Effector memory CD4-positive, alpha-beta T cell (primary cell): ENCODE data around the gene KDM6A.

ENCODE experiments used
- DNase-seq, 3 donors: peaks; one replicate each; pipeline ENCODE4 v3.0.0-alpha.2; 2020
- H3K27ac ChIP-seq: 2 replicates; pipeline ENCODE4 v1.7.0; 2013; ENCODE audit warnings: mild to moderate bottlenecking, low read length, moderate library complexity; ENCODE audit not compliant: insufficient read depth, poor library complexity, severe bottlenecking
- H3K27me3 ChIP-seq: replicated peaks from 2 replicates; pipeline ENCODE4 v1.7.0; 2013; ENCODE audit warnings: mild to moderate bottlenecking, low read length; ENCODE audit not compliant: insufficient read depth, control insufficient read depth, poor library complexity, severe bottlenecking
- H3K36me3 ChIP-seq: 2 replicates; pipeline ENCODE4 v1.7.0; 2013; ENCODE audit warnings: mild to moderate bottlenecking, low read length, moderate library complexity; ENCODE audit not compliant: control insufficient read depth, insufficient read depth
- H3K4me1 ChIP-seq: 2 replicates; pipeline ENCODE4 v1.7.0; 2013; ENCODE audit warnings: low read length, mild to moderate bottlenecking; ENCODE audit not compliant: control insufficient read depth, insufficient read depth, poor library complexity, severe bottlenecking
- H3K4me3 ChIP-seq: 2 replicates; pipeline ENCODE4 v1.7.0; 2013; ENCODE audit warnings: low read length, low read depth, mild to moderate bottlenecking; ENCODE audit not compliant: insufficient read depth, poor library complexity, severe bottlenecking
- H3K9me3 ChIP-seq: 2 replicates; pipeline ENCODE4 v1.7.0; 2013; ENCODE audit warnings: mild to moderate bottlenecking, low read length, moderate library complexity; ENCODE audit not compliant: control insufficient read depth

Gene KDM6A

DNA sequence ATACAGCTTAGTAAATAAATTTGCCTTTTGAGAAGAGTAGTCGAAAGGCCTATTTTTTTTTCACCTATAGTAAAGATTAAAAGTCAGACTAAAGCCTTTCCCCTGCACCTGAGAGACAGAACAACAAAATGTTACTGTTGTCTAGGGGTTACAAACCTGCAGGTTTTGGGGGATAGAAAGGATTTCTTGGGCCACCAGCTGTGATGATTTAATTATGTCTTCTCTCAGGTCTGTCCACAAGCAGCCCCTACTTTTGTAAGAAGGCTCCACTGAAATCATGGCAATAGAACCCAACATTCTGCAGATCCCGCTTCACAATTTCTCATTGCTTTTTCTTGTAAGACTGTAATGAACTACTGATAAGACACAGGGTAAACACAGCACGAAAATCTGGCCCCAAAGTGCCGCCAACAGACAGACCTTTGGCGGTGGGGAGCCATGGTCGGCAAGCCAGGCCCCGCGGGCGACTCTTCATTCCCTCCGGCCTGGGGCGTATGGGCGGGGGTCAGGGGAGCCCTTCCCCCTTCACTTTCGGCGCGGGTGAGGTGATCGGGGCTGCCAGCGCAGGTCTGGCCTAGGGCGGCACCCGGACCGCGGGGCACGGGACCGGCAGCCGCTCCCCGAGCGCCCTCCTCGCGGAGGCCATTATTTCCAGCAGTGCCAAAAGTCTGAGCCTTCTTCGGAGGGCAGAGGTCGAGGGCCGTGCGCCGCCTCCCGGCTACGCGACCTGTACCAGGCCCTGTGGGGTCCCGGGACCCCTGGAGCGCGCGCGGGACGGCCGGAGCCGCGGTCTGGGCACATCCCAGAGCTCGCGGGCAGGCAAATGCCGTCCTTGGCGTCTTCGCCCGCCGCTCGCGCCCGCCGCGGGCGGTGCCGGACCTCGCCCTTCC lies 812 bp upstream of the KDM6A start:
- Histone ChIP-seq H3K27ac (peak overlapping the region; percentile 88), H3K4me1 (no peaks in the 10 kb centered on the region), H3K4me3 (peak overlapping the region; percentile 92), H3K36me3 (no peaks in the 10 kb centered on the region), H3K27me3 (no peaks in the 10 kb centered on the region), H3K9me3 (no peaks in the 10 kb centered on the region)
- peak in 1 of 3 donors; percentile 1 for DNase-seq

DNA sequence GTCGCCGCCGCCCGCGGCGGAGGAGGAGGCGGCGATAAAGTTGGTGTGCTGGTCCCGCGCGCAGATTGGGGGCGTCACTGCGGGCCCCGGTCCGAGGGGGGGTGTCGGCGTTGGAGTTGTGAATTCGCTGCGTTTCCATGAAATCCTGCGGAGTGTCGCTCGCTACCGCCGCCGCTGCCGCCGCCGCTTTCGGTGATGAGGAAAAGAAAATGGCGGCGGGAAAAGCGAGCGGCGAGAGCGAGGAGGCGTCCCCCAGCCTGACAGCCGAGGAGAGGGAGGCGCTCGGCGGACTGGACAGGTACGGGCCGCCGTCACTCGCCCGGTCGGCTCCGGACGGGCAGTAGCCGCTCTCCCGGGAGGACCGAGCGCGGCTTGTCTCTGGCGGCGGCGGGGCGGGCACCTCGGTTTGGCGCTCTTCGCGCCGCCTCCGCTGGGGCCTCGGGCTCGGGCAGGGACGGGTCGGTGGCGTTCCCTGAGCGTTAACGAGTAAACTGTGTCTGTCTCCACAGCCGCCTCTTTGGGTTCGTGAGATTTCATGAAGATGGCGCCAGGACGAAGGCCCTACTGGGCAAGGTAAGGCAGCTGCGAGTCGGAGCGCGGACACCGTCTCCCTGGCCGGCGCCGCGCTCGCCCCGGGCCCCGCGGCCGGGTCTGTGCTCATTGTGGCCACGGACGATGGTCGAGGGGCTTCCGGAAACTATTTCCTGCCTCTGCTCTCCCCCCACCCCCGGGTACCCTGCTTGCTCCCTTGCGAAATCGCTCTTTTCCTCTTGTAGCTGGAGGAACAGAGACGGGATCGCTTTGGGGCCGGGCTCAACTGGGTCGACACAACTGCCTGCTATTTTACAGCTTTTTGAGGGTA lies 658 bp downstream of the KDM6A start:
- Histone ChIP-seq H3K4me3 (peak overlapping the region; percentile 92), H3K9me3 (no peaks in the 10 kb centered on the region), H3K27ac (peak overlapping the region; percentile 88), H3K36me3 (no peaks in the 10 kb centered on the region), H3K4me1 (no peaks in the 10 kb centered on the region), H3K27me3 (no peaks in the 10 kb centered on the region)
- DNase-seq, result peak; percentile 4 to 46 (median 40)

DNA sequence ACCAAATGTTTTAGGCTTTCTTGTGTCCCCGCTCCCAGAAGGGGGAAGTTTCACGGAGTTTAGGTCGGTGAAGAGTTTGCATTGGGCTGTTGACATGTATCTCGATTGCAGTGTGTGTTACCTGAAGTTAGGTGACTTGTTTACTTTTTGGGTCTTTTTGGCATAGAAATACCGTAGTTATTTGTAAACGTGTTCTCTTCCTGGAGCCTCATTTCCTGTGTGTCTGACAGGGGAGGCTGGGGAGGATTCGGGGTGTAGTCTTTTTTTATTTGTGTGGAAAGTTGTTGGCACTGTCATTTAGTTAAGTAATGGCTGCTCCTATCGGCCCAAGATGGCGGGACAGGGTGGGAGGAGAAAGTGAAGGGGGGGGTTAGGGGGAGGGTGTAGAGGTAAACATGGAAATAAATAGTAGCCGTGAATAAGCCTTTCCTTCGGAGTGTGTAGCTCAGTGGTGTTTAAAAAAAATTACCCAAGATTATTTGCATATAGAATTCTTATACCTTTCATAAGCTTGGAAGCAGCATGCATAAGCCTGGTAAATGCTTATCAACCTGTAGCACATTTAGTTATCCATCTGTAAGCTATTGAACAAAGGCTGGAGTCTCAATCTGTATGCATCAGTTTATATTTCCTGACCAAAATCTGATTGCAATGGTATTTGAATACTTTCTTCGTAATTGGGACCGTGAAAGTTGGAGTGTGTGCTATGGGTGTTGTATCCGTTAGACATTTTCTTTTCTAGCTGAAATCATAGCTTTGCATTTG lies 1.6 kb downstream of the KDM6A start:
- H3K27ac ChIP-seq, result peak overlapping the region; percentile 88
- peak overlapping the region; percentile 92 for H3K4me3 ChIP-seq
- no peaks in the 10 kb centered on the region for H3K4me1 ChIP-seq
- no peaks in the 10 kb centered on the region for H3K9me3 ChIP-seq
- peak; percentile 5 to 30 (median 26) for DNase-seq
- H3K27me3 ChIP-seq, result no peaks in the 10 kb centered on the region
- H3K36me3 ChIP-seq, result no peaks in the 10 kb centered on the region

DNA sequence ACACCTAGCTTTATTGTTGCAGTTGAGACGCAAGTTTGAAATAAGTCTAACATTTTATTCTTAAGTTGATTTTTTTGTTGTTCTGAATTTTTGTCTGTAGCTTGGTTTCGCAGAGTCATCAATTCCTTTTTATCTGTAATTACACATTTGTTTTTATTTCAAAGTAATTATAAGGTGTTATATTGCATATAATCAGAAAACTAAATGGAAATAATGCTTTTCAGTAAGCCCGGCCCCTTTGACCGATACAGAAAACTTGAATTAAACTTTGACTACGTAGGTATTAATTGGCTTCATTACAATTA lies 2.1 kb downstream of the KDM6A start:
- no peaks in the 10 kb centered on the region for H3K27me3 ChIP-seq
- H3K27ac ChIP-seq, result peak overlapping the region; percentile 88
- no peaks in the 10 kb centered on the region for H3K9me3 ChIP-seq

DNA sequence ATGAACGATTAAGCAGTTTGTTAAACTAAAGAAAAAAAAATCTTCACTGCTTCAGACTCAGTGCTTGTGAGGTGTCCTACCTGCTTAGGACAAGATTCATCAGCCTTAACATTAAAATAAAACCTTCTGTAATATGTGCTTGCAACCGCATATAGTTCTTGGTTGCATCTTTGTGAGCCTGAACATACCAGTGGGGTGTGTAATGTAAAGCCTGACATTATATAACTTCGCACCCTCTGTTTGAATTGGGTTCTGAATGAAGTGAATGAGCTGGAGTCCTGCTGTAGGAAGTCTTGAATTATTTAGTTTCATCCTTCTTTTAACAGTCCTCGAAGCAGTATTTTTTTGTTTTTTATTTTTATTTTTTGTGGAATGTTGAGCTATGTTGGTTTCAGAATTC lies 3.1 kb downstream of the KDM6A start:
- no peak for DNase-seq
- H3K36me3 ChIP-seq, result no peaks in the 10 kb centered on the region
- H3K4me1 ChIP-seq, result no peaks in the 10 kb centered on the region
- no peak overlapping the region for H3K27ac ChIP-seq
- no peaks in the 10 kb centered on the region for H3K27me3 ChIP-seq
- no peaks in the 10 kb centered on the region for H3K9me3 ChIP-seq
- H3K4me3 ChIP-seq, result peak overlapping the region; percentile 29

More for the DNA sequence above, 2.1 kb downstream of the KDM6A start:
- no peaks in the 10 kb centered on the region for H3K4me1 ChIP-seq
- no peak for DNase-seq
- peak overlapping the region; percentile 92 for H3K4me3 ChIP-seq
- no peaks in the 10 kb centered on the region for H3K36me3 ChIP-seq

DNA sequence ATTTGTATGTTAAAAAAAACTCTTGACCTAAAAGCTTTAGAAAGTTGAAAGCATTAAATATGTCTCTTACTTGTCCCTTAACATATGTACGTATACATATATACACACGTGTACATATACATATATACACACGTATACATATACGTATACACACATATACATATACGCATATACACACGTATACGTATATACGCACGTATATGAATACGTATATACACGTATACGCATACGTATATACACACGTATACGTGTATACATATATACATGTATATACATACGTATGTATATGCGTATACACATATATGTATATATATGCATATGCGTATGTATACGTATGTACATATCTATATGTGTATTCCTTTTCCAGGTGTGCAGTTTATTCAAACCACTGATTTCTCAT lies 3.8 kb downstream of the KDM6A start:
- Histone ChIP-seq H3K4me3 (no peak overlapping the region), H3K9me3 (no peaks in the 10 kb centered on the region), H3K36me3 (no peaks in the 10 kb centered on the region), H3K4me1 (no peaks in the 10 kb centered on the region), H3K27ac (no peak overlapping the region), H3K27me3 (no peaks in the 10 kb centered on the region)
- no peak for DNase-seq

DNA sequence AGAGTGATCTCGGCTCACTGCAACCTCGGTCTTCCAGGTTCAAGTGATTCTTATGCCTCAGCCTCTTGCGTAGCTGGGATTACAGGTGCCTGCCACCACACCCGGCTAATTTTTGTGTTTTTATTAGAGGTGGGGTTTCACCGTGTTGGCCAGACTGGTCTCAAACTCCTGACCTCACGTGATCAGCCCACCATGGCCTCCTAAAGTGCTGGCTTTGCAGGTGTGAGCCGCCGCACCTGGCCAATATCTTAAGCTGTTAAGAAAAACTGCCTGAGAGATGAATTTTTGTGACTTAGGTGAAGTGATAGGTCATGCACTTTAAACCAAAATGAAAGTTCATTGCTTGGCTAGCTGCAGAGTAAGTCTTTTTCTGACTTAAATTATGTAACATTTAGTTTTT lies 5.8 kb downstream of the KDM6A start:
- Histone ChIP-seq H3K36me3 (no peaks in the 10 kb centered on the region), H3K27me3 (no peaks in the 10 kb centered on the region), H3K4me1 (no peaks in the 10 kb centered on the region), H3K27ac (no peak overlapping the region), H3K4me3 (no peak overlapping the region), H3K9me3 (no peaks in the 10 kb centered on the region)
- DNase-seq, result no peak

DNA sequence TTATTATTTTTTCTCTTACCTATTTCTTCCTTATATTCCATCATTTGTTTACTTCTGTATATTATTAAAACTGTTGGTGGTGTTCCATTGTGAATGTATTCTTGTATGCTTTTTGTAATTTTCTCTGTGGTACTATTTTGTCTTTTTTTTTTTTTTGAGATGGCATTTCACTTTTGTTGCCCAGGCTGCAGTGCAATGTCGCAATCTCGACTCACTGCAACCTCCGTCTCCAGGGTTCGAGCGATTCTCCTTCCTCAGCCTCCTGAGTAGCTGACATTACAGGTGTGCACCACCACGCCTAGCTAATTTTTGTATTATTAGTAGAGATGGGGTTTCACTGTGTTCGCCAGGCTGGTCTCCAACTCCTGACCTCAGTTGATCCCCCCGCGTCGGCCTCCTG lies 8.6 kb downstream of the KDM6A start:
- H3K27me3 ChIP-seq, result no peaks in the 10 kb centered on the region
- DNase-seq, result no peak

DNA sequence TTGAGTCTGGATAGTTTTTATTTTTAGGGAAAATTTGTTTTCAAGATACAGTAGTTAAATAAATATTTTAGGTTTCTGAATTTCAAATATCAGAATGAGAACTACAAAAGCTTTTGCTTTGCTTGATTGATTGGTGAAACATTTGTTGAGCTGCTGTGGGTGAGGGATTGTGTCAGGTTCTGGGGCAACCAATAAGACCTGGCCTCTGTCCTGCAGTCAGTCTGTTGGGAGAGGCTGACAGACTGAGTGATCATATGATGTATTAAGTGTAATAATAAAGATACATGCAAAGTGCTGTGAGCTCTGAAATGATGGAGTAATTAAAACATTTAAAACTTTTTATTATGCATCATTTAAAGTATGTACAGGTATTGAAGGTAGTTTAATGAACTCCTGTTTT lies 9.6 kb downstream of the KDM6A start:
- Histone ChIP-seq H3K36me3 (no peaks in the 10 kb centered on the region), H3K27me3 (no peaks in the 10 kb centered on the region), H3K9me3 (no peaks in the 10 kb centered on the region), H3K27ac (no peak overlapping the region), H3K4me1 (peaks cover 6% of the 10 kb centered on the region), H3K4me3 (no peak overlapping the region)
- no peak for DNase-seq

More for the DNA sequence above, 8.6 kb downstream of the KDM6A start:
- Histone ChIP-seq H3K4me1 (peaks cover 3% of the 10 kb centered on the region), H3K4me3 (no peak overlapping the region), H3K36me3 (no peaks in the 10 kb centered on the region), H3K27ac (no peak overlapping the region), H3K9me3 (no peaks in the 10 kb centered on the region)
